ENCODE measurements around the gene OR51G2.

Gene OR51G2

DNA sequence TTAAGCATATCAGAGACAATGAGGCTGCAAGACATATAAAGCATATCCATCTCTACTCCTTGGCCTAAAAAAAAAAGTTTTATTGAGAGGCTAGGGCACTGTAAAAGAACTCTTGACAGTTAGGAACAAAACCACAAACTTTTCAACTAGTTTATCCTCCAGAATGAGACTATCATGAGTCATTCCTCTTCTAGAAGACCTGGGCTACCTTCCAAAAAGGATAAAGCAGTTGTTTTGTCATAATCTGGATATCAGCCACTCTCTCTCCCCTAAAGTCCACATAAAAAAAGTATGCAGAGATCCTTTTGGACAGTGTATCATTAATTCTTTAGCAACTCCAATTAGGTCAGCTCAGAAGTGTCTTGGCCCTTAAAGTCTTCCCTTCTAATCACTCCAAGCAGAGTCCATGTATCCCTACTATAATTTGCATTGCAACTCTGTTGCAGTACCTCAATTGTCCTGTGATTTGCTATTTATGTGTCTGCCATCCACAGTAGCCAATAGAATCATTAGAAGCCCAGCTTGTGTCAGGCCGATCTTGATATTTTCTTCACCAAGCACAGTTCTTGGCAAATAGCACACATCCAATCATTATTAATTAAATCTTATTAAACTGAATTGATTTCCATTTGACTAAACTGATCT is 27.0 kb downstream of the OR51G2 start:
- DNase-seq (ENCODE audit: low read depth) = no peak
- H3K4me3 ChIP-seq (ENCODE audit: low read depth, low read length) = no peak overlapping the region
- TF ChIP-seq, protein P1, sequence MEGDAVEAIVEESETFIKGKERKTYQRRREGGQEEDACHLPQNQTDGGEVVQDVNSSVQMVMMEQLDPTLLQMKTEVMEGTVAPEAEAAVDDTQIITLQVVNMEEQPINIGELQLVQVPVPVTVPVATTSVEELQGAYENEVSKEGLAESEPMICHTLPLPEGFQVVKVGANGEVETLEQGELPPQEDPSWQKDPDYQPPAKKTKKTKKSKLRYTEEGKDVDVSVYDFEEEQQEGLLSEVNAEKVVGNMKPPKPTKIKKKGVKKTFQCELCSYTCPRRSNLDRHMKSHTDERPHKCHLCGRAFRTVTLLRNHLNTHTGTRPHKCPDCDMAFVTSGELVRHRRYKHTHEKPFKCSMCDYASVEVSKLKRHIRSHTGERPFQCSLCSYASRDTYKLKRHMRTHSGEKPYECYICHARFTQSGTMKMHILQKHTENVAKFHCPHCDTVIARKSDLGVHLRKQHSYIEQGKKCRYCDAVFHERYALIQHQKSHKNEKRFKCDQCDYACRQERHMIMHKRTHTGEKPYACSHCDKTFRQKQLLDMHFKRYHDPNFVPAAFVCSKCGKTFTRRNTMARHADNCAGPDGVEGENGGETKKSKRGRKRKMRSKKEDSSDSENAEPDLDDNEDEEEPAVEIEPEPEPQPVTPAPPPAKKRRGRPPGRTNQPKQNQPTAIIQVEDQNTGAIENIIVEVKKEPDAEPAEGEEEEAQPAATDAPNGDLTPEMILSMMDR (IDR thresholded peaks at IDR 0.05; ENCODE audit: low read depth, low read length, missing control alignments) = peak; percentile 16

DNA sequence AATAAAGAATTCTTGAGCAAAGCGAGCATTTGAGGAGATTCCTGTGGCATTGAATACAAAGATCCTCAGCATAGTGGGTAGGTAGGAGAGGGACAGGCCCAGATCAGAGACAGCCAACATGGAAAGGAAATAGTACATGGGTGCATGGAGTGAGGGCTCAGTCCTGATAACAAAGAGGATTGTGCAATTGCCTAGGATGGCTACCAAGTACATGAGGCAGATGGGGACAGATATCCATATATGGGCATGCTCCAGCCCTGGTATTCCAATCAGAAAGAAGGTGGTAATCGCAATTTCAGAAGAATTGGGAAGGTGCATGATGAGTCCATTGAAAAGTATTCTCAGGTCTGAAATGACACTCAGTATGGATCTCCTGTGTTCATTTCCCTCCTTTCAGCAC is 28.9 kb downstream of the OR51G2 start:
- no peak overlapping the region for H3K4me3 ChIP-seq (ENCODE audit: low read depth, low read length)
- no peak for DNase-seq (ENCODE audit: low read depth)
- TF ChIP-seq, protein P1 (IDR thresholded peaks at IDR 0.05; ENCODE audit: low read depth, low read length, missing control alignments) = no peak

DNA sequence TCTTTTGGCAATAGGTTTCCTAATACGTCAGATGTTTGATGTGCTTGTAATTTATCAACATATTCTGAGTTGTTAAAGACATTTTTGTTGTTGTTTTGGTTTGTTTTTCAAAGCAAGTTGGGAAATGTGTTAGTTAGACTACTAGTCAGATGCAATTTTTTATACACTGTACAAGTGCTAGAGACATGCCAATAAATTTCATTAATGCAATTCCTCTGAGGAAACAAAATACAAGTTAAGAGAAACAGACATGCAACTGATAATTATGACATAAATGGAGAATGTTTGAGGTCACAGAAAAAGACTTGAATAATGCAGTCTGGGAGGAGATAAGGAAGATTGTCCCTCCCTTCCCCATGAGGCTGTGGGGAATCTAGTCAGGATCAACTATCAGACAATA is 31.6 kb downstream of the OR51G2 start:
- H3K4me3 ChIP-seq (ENCODE audit: low read depth, low read length) = no peak overlapping the region
- TF ChIP-seq, protein P1 (IDR thresholded peaks at IDR 0.05; ENCODE audit: low read depth, low read length, missing control alignments) = no peak
- DNase-seq (ENCODE audit: low read depth) = no peak

DNA sequence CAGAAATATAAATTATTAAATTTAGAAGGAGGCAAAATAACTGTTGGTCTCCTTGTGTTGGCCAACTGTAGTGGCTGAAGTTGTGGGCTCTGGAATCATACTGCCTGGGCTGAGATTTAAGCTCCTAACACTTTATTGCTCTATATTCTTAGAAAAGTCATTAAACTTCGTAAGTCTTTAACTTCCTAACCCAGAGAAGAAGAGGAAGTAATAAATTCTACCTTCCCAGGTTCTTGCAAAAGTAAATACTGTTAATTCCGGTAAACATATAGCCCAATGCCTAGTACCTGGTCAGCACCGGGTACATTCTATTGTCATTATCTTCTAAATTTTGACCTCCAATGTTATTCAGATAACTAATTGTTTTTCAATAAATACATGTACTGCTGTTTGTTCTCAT is 33.0 kb downstream of the OR51G2 start:
- TF ChIP-seq, protein P1 (IDR thresholded peaks at IDR 0.05; ENCODE audit: low read depth, low read length, missing control alignments) = no peak
- no peak for DNase-seq (ENCODE audit: low read depth)
- H3K4me3 ChIP-seq (ENCODE audit: low read depth, low read length) = no peak overlapping the region

DNA sequence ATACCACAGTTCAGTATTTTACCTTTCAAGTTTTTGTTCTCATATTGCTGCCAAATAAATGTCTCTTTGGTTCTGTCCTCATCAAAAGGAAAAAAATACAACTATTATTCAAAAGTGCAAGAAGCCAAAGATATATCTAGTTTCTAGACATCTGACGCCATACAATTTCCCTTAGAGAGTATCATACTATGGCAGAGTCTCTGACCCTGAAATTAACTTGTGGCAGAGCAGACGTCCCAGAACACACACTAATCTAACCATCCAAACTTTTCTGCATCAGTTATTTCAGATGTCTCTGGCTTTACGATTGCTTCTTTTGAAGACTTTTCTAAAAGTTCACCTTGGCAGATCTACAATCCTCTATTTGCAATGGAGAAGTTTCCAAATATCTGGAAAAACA is 34.8 kb downstream of the OR51G2 start:
- no peak overlapping the region for H3K4me3 ChIP-seq (ENCODE audit: low read depth, low read length)
- TF ChIP-seq, protein P1 (IDR thresholded peaks at IDR 0.05; ENCODE audit: low read depth, low read length, missing control alignments) = no peak
- DNase-seq (ENCODE audit: low read depth) = no peak

DNA sequence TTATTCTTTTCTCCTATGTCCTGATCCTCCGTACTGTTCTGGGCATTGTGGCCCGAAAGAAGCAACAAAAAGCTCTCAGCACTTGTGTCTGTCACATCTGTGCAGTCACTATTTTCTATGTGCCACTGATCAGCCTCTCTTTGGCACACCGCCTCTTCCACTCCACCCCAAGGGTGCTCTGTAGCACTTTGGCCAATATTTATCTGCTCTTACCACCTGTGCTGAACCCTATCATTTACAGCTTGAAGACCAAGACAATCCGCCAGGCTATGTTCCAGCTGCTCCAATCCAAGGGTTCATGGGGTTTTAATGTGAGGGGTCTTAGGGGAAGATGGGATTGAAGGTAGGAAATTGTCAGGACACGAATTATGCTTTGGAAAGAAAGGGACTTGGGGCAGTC is 36.6 kb downstream of the OR51G2 start:
- no peak for DNase-seq (ENCODE audit: low read depth)
- no peak overlapping the region for H3K4me3 ChIP-seq (ENCODE audit: low read depth, low read length)
- TF ChIP-seq, protein P1 (IDR thresholded peaks at IDR 0.05; ENCODE audit: low read depth, low read length, missing control alignments) = no peak

DNA sequence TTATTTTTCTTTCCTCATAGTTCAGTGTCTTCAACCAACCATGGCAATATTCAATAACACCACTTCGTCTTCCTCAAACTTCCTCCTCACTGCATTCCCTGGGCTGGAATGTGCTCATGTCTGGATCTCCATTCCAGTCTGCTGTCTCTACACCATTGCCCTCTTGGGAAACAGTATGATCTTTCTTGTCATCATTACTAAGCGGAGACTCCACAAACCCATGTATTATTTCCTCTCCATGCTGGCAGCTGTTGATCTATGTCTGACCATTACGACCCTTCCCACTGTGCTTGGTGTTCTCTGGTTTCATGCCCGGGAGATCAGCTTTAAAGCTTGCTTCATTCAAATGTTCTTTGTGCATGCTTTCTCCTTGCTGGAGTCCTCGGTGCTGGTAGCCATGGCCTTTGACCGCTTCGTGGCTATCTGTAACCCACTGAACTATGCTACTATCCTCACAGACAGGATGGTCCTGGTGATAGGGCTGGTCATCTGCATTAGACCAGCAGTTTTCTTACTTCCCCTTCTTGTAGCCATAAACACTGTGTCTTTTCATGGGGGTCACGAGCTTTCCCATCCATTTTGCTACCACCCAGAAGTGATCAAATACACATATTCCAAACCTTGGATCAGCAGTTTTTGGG is 37.2 kb downstream of the OR51G2 start, which contains the start of gene OR51T1:
Gene OR51T1, plus strand, starts transcription at position 41 of the 641 bp plus-strand sequence. Its CDS starts 0 bp downstream, at position 41.
- no peak within 1 kb of the TSS for H3K4me3 ChIP-seq (ENCODE audit: low read depth, low read length)
- no peak for DNase-seq (ENCODE audit: low read depth)
- TF ChIP-seq, protein P1 (IDR thresholded peaks at IDR 0.05; ENCODE audit: low read depth, low read length, missing control alignments) = no peak

Data from GM12864 (cell line).